ENCODE measurements around the gene RNF141. TPM values are rescaled to one million over a fixed set of nuclear protein-coding genes. Genes with fewer than 3 reads are reported as not detected.

RNF141 gene
- total and polyA plus RNA-seq, 10 of the 15 experiments (the other 5 are each of a cell fraction or from before 2014, with no cell fraction given), result 7.6 to 36.8 (median 13.6) TPM

DNA sequence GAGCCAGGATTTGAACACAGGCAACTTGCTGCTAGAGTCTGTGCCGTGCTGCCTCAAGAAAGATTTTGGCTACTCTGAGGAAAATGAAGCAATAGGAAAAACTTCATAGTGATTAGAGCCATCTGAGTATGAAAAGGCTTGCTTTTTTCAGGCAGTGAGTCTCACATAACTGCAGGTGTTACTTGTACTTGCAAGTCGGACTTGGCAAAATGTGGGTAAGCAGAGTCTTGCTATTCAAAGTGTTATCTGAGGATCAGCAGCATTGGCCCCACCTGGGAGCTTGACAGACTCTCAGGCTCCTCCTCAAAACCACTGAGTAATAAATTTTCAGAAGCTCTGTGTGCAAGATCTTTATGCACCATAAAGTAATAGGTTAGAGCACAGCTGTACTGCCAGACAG lies 18.1 kb downstream of the RNF141 start (continued):
- TF ChIP-seq JUND (IDR thresholded peaks at IDR 0.05; ENCODE audit: low read depth, low read length) (no peak), CHD1 (IDR thresholded peaks at IDR 0.05; ENCODE audit: low read depth, low read length) (no peak), NR2C1 (IDR thresholded peaks at IDR 0.05) (no peak), PAX8 (IDR thresholded peaks at IDR 0.05) (no peak), IKZF2 (IDR thresholded peaks at IDR 0.05) (no peak), RCOR1 (conservative IDR thresholded peaks at IDR 0.05; ENCODE audit: low read depth, low read length) (no peak), HDAC2 (IDR thresholded peaks at IDR 0.05) (no peak)
- TF ChIP-seq, protein P1, sequence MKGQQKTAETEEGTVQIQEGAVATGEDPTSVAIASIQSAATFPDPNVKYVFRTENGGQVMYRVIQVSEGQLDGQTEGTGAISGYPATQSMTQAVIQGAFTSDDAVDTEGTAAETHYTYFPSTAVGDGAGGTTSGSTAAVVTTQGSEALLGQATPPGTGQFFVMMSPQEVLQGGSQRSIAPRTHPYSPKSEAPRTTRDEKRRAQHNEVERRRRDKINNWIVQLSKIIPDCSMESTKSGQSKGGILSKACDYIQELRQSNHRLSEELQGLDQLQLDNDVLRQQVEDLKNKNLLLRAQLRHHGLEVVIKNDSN (IDR thresholded peaks at IDR 0.05; ENCODE audit: borderline replicate concordance, extremely low read length, insufficient read depth, low read depth, low read length), result no peak
- TF ChIP-seq, protein P2, sequence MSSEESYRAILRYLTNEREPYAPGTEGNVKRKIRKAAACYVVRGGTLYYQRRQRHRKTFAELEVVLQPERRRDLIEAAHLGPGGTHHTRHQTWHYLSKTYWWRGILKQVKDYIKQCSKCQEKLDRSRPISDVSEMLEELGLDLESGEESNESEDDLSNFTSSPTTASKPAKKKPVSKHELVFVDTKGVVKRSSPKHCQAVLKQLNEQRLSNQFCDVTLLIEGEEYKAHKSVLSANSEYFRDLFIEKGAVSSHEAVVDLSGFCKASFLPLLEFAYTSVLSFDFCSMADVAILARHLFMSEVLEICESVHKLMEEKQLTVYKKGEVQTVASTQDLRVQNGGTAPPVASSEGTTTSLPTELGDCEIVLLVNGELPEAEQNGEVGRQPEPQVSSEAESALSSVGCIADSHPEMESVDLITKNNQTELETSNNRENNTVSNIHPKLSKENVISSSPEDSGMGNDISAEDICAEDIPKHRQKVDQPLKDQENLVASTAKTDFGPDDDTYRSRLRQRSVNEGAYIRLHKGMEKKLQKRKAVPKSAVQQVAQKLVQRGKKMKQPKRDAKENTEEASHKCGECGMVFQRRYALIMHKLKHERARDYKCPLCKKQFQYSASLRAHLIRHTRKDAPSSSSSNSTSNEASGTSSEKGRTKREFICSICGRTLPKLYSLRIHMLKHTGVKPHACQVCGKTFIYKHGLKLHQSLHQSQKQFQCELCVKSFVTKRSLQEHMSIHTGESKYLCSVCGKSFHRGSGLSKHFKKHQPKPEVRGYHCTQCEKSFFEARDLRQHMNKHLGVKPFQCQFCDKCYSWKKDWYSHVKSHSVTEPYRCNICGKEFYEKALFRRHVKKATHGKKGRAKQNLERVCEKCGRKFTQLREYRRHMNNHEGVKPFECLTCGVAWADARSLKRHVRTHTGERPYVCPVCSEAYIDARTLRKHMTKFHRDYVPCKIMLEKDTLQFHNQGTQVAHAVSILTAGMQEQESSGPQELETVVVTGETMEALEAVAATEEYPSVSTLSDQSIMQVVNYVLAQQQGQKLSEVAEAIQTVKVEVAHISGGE (CRISPR knock-in tag; IDR thresholded peaks at IDR 0.05), result no peak
- TF ChIP-seq, protein P3, sequence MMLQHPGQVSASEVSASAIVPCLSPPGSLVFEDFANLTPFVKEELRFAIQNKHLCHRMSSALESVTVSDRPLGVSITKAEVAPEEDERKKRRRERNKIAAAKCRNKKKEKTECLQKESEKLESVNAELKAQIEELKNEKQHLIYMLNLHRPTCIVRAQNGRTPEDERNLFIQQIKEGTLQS (IDR thresholded peaks at IDR 0.05; ENCODE audit: borderline replicate concordance, extremely low read depth, low read depth, low read length), result no peak

Measured in GM12878 (cell line).